HFFc6 (cell line): ENCODE data around the gene HOXA9. TPM values are rescaled to one million over a fixed set of nuclear protein-coding genes. Genes with fewer than 3 reads are reported as not detected.

Experiments used
- DNase-seq: peaks from one replicate; pipeline ENCODE4 v3.0.0-alpha.2; 2018
- H3K27ac Mint-ChIP-seq: 2 replicates; pipeline ENCODE4 v1.8.0; 2020; ENCODE audit warnings: mild to moderate bottlenecking, mixed read lengths
- H3K27me3 Mint-ChIP-seq: 2 replicates; pipeline ENCODE4 v1.8.0; 2021; ENCODE audit warnings: mild to moderate bottlenecking, moderate library complexity, mixed read lengths; ENCODE audit not compliant: insufficient read depth
- H3K36me3 Mint-ChIP-seq: 2 replicates; pipeline ENCODE4 v1.8.0; 2021; ENCODE audit warnings: low read depth, mixed read lengths
- H3K4me1 Mint-ChIP-seq: 2 replicates; pipeline ENCODE4 v1.8.0; 2020; ENCODE audit warnings: low read depth, mixed read lengths
- H3K4me3 Mint-ChIP-seq: 2 replicates; pipeline ENCODE4 v1.8.0; 2020; ENCODE audit warnings: mild to moderate bottlenecking, moderate library complexity, mixed read lengths
- H3K9me3 Mint-ChIP-seq: 2 replicates; pipeline ENCODE4 v1.8.0; 2020; ENCODE audit warnings: mild to moderate bottlenecking, mixed read lengths
- total RNA-seq, 6 experiments: library from RNA; stranded (reverse); fragmentation: NEBNext Ultra II Directional; extraction: Animal tissue kit (Norgen Biotek cat#: 25700); gene quantifications; 2 replicates in 1 of 6; 3 replicates in 5 of 6; pipeline ENCODE4 v1.2.3, GENCODE V29; 2021
- TF ChIP-seq, protein P1 (sequence below): fragments of 200-600 bp; sonication (generic); IDR thresholded peaks from 2 replicates; pipeline ENCODE4 v1.5.0; 2021; ENCODE audit warnings: antibody characterized with exemption, mild to moderate bottlenecking

The HOXA9 gene
- total RNA-seq, 6 experiments from 2014 or later, result 25.2 to 37.0 (median 26.7) TPM

DNA sequence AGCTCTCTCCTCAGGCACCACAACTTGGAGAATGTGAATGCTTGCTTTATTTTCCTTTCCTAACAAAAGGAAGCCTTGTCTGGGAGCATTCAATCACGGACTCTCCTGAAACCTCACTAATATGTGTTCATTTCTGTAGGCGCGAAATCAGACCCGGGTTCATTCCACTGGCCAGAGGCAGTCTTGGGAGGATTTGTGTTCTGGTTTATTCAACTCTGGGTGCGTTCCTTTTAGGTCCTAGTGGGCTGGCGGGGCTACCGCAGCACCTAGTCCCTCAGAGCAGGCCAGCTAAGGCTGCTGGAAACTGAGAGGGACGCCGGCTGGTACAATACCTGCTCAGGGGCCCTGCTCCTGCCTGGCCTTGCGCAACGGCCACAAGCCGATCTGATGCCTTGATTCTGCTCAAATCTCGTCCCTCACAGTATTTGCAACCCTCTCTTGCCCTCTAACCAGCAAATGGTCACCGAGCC lies 42.3 kb downstream of the HOXA9 start:
- Mint-ChIP-seq H3K27me3 (peaks cover 32% of the 10 kb centered on the region), H3K4me1 (peaks cover 16% of the 10 kb centered on the region), H3K27ac (no peak overlapping the region), H3K36me3 (no peaks in the 10 kb centered on the region; the same call in 1 of the 2 replicates), H3K9me3 (no peaks in the 10 kb centered on the region), H3K4me3 (no peak overlapping the region)
- no peak for DNase-seq
- TF ChIP-seq, protein P1, sequence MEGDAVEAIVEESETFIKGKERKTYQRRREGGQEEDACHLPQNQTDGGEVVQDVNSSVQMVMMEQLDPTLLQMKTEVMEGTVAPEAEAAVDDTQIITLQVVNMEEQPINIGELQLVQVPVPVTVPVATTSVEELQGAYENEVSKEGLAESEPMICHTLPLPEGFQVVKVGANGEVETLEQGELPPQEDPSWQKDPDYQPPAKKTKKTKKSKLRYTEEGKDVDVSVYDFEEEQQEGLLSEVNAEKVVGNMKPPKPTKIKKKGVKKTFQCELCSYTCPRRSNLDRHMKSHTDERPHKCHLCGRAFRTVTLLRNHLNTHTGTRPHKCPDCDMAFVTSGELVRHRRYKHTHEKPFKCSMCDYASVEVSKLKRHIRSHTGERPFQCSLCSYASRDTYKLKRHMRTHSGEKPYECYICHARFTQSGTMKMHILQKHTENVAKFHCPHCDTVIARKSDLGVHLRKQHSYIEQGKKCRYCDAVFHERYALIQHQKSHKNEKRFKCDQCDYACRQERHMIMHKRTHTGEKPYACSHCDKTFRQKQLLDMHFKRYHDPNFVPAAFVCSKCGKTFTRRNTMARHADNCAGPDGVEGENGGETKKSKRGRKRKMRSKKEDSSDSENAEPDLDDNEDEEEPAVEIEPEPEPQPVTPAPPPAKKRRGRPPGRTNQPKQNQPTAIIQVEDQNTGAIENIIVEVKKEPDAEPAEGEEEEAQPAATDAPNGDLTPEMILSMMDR, result no peak

GRCh38 chr7:27122077-27122910 lies 43.0 kb downstream of the HOXA9 start:
- TF ChIP-seq, protein P1, result no peak
- H3K4me1 Mint-ChIP-seq, result peaks cover 16% of the 10 kb centered on the region
- H3K27ac Mint-ChIP-seq, result no peak overlapping the region
- no peaks in the 10 kb centered on the region; the same call in 1 of the 2 replicates for H3K36me3 Mint-ChIP-seq
- H3K4me3 Mint-ChIP-seq, result no peak overlapping the region
- H3K27me3 Mint-ChIP-seq, result peaks cover 26% of the 10 kb centered on the region
- H3K9me3 Mint-ChIP-seq, result no peaks in the 10 kb centered on the region
- no peak for DNase-seq

DNA sequence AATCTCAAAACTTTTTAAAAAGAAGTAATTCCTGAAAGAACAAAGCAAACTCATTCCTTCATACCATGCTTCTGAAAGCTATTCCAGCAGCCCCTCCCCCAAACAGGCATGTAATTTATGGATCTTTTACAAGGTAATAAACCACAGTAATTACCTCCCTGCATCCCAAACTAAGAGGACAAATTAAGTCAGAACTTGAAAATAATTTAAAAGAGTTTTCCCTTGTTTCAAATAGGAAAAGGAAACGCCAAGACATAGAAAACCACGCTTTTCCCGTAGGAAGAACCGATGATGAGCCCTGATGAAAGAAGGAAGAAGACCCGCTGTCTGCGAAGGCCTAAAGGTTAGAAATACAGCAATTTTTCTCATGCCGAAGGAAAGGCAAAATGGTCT lies 43.7 kb downstream of the HOXA9 start:
- Mint-ChIP-seq H3K4me3 (no peak overlapping the region), H3K27me3 (peaks cover 25% of the 10 kb centered on the region)
- no peak for DNase-seq

DNA sequence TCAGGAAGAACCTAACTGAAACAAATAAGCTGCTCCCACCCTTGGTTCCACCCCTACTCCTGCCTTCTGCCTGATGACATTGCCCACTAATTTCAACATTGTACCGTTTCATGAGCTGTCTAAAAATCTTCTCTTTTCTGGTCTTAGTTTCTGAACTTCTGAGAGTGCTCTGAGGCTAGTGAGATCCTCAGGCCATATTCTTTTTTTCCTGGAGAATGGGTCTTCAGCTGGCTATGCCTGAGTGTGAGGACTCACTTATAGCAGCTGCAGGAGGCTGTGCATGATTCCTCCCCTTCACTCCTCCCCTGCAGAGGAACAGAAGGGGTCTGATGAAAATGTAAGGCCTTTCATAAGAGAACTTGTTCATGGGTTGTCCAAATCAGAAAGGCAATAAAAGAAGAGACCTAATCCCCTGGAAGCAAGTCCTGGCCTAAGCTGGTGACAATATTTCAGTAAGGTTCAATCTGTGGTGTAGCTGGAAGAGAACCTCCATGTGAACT lies 45.9 kb downstream of the HOXA9 start:
- Mint-ChIP-seq H3K27ac (no peak overlapping the region), H3K4me1 (peaks cover 21% of the 10 kb centered on the region), H3K4me3 (no peak overlapping the region), H3K27me3 (peaks cover 30% of the 10 kb centered on the region), H3K9me3 (no peaks in the 10 kb centered on the region), H3K36me3 (no peaks in the 10 kb centered on the region; the same call in 1 of the 2 replicates)
- TF ChIP-seq, protein P1, result no peak
- DNase-seq, result no peak

More for the DNA sequence above, 43.7 kb downstream of the HOXA9 start:
- Mint-ChIP-seq H3K36me3 (no peaks in the 10 kb centered on the region; the same call in 1 of the 2 replicates), H3K27ac (no peak overlapping the region), H3K4me1 (peaks cover 16% of the 10 kb centered on the region), H3K9me3 (no peaks in the 10 kb centered on the region)
- TF ChIP-seq, protein P1, result no peak

GRCh38 chr7:27118580-27118979 lies 46.8 kb downstream of the HOXA9 start:
- H3K4me3 Mint-ChIP-seq, result no peak overlapping the region
- no peak overlapping the region for H3K27ac Mint-ChIP-seq
- H3K36me3 Mint-ChIP-seq, result no peaks in the 10 kb centered on the region; the same call in 1 of the 2 replicates
- no peaks in the 10 kb centered on the region for H3K9me3 Mint-ChIP-seq
- no peak for DNase-seq
- peaks cover 16% of the 10 kb centered on the region for H3K4me1 Mint-ChIP-seq
- TF ChIP-seq, protein P1, result no peak
- H3K27me3 Mint-ChIP-seq, result peaks cover 27% of the 10 kb centered on the region
